HG03196 (cell line): ENCODE results near the gene ACYP1.

Experiments
- ATAC-seq: cut with Tn5 transposase; IDR thresholded peaks from one replicate; pipeline ENCODE4 v1.9.1; 2021; ENCODE audit not compliant: unreplicated experiment

ACYP1 gene

GRCh38 chr14:75041613-75042012 is 22.2 kb downstream of the ACYP1 start:
- ATAC-seq, result no peak

DNA sequence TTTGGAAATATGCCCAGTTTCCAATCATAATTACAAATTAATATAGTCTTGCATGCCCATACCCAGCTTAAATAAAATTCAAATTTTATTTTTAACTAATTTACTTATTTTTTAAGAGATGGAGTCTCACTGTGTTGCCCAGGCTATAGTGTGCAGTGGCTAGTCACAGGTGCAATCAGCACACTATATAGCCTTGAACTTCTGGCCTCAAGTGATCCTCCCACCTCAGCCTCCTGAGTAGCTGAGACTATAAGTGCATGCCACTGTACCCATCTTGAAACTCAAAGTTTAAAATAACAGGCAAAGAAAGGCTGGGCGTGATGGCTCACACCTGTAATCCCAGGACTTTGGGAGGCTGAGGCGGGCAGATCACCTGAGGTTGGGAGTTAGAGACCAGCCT is 22.9 kb downstream of the ACYP1 start:
- no peak for ATAC-seq

GRCh38 chr14:75040507-75040906 is 23.3 kb downstream of the ACYP1 start:
- no peak for ATAC-seq

DNA sequence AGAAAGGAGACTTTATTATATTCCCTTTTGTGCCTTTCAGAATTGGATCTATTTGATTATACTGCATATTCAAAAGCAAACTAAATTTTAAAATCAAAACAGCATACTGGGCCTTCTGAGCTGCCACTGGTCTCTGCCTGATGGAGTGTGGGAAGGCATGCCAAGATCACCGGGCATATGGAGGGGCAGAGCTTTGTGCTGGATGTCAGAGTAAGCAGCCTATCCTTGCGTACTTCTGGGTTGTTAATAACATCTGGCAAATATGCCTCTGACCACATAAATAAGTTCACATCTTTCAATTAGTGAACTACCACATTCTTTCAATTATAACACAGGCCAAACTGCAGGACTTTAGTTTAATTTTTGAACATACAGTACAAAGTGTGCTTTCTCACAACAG is 30.9 kb downstream of the ACYP1 start:
- no peak for ATAC-seq

DNA sequence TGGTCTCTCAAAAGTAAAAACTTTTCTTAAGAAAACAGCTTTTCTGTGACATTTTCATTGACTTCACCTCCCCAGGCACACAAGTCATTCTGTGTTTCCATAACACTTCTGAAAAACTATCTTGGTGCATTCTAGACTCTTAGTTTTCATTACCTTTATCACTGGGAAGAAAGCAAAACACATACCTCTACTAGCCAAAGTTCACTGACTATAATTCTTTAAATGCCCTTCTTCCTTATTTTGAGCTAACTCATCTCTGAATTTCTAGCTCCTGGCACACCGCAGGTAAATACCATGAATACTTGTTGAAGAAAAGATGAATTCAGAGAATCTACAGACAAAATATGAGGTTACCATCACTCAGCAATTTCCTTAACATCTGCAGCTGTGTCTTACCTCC is 33.7 kb downstream of the ACYP1 start:
- ATAC-seq, result no peak

- ATAC-seq, result no peak
Measured at GRCh38 chr14:75025876-75026275, 37.9 kb downstream of the ACYP1 start.

- no peak for ATAC-seq
Measured at GRCh38 chr14:75025082-75025481, 38.7 kb downstream of the ACYP1 start.

GRCh38 chr14:75023108-75023507 is 40.7 kb downstream of the ACYP1 start:
- no peak for ATAC-seq

DNA sequence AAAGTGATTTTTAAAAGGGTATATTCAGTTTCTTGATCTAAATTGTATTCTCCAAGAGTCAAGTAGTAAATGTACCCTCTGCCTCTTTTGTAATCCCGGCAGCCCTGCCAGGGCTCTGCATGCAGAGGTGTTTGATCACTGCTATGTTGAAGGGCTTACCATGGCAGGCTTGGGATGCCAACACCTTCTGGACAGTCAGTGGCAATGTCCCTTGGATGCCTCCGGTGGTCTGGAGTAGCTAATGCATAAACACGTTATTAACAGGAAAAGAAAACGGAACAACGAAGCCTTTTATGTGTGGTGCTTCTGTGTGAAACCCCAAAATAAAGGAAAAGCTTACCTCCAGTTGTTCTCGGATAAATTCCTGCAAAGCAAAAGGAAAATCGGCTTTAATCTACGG is 41.2 kb downstream of the ACYP1 start:
- ATAC-seq, result no peak

GRCh38 chr14:75018694-75019093 is 45.1 kb downstream of the ACYP1 start:
- no peak for ATAC-seq

GRCh38 chr14:75016815-75017214 is 47.0 kb downstream of the ACYP1 start:
- ATAC-seq, result no peak

DNA sequence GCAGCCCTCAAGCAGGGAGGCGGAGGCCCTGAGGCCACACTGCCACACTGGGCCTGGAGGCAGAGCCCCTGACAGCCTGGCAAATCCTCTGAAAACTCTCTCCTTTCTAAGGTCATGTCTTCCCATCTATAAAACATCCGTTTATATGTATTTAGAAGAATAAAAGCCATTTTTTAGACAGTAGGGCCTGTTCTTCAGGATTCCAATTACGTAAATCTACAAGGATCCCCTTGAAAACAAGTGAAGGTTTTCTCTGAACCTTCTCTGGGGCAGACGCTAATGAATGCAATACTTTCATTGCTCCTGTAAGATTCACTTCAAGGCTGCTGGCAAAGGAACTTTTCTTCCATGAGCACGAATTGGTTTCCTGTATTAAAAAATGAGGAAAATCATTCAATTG is 48.3 kb downstream of the ACYP1 start:
- no peak for ATAC-seq

GRCh38 chr14:75013290-75013689 is 50.5 kb downstream of the ACYP1 start:
- ATAC-seq, result no peak

DNA sequence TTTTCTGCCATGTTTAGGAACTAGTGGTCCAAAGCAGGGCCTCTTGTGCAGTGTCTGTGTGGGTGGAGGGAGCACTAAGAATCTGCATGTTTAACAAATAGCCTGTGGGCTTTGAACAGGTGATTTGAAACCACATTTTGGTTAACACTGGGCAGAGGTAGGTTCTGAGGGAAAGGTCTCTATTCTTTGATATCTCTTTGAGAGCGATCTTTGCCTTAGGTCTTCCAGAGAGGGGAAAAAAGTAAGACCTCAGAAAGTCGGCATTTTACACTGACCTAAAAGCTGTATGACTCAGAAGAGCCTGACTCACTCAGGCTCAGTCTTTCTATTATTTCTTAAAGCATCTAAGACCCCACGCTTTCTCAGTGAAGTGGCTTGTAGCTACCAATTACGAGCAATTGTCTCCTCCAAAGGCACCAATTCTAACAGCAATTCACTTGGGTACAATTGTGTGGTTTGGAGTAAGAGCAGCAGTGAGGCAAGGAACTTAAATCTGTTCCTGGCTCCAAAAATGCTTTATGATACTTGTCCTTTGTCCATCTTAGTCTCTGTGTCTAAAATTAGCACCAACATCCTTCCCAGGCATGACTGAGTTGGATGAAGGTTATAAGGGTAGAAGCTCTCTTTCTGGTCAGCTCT is 52.3 kb downstream of the ACYP1 start:
- no peak for ATAC-seq

- no peak for ATAC-seq
Measured at GRCh38 chr14:75010472-75011093, 53.2 kb downstream of the ACYP1 start.

DNA sequence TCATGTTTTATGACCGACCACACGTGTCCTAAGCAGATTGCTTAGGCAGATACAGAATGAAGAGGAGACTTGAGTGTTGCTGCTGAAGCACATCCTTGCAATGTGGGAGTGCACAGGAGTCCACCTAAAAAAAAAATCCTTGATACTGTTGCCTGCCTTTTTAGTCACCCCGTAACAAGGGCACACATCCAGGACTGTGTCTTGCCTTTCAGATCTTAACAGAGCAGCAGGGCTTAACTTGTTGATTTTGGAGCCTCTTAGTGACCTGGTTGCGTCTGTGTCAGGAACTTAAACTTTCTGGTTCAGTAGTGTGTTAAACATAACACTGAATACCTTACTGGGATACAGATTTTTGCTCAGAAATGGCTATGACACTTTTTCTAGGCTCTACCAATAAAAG is 54.6 kb downstream of the ACYP1 start:
- ATAC-seq, result no peak

GRCh38 chr14:75005357-75005756 is 58.5 kb downstream of the ACYP1 start:
- no peak for ATAC-seq

DNA sequence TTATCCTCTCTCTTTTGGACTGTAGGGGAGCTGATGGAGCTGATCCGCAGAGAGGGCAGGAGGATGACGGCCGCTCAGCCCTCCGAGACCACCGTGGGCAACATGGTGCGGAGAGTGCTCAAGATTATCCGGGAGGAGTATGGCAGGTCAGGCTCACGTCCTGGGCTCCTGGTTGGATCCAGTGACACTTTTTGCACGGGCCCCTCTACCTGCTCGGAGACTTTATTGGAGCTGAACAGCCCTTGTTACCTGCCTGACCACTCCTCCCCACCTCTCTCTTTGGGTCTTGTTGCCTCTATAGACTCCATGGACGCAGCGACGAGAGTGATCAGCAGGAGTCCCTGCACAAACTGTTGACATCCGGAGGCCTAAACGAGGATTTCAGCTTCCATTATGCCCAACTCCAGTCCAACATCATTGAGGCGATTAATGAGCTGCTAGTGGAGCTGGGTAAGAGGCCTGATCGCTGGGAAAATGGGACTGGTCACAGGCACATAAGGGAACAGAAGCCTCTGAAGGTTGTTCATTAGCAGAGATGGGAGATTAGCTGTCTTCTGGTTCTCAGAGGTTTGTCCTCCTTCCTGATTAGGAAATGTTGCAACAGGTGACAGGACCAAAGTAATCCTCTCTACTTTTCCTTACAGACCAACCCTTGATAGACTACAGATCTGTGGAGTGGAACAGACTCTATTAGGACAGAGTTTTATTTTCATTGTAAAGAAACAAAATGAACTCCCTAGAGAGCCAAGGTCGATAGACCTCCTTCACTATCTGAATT is 60.4 kb downstream of the ACYP1 start:
- no peak for ATAC-seq
